CD4-positive, alpha-beta T cell treated with Interleukin-21 for 1 hour (primary cell): ENCODE results near the gene EFNA5.
"Not testable (repeated sequence)": the region's sequence is repeated elsewhere in the genome, so short reads cannot be mapped to it uniquely, and the experiment has no call there.

Experiments
- DNase-seq: peaks from one replicate; pipeline ENCODE4 v3.0.0-alpha.2; 2020

The EFNA5 gene

GRCh38 chr5:107450531-107450930 is 220.2 kb downstream of the EFNA5 start:
- no peak for DNase-seq

DNA sequence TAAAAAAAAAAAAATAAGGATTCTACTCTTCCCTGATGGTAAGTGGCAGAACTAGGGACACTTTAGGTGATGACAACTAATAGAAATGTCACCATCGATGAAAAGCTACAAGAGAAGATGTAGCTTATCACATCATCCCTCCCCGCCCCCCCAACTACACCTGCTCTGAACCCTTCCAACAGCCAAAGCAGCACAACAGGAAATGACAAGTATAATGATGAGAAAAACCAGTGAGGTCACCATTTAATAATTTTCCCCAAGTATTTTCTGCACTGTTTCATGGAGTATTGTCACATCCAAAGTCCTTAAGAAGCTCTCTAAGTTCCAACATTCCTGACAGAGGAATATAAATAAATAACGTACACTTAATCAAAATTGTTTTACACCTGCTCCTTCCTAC is 221.4 kb downstream of the EFNA5 start:
- DNase-seq = no peak

DNA sequence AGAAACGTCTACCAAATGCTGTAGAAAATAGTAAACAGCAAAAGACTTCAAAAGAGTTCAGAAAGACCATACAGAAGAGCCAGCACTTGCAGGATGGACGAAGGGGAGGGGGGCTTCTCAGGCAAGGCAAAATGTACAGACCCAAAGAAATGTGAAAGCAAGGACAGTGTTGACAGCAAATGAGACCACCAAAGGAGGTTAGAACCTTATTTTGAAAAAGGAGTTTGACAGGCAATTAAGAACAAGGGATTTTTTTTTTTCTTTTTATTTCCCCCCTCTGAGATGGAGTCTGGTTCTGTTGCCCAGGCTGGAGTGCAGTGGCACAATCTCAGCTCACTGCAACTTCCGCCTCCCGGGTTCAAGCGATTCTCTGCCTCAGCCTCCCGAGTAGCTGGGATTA is 223.2 kb downstream of the EFNA5 start:
- no peak for DNase-seq

DNA sequence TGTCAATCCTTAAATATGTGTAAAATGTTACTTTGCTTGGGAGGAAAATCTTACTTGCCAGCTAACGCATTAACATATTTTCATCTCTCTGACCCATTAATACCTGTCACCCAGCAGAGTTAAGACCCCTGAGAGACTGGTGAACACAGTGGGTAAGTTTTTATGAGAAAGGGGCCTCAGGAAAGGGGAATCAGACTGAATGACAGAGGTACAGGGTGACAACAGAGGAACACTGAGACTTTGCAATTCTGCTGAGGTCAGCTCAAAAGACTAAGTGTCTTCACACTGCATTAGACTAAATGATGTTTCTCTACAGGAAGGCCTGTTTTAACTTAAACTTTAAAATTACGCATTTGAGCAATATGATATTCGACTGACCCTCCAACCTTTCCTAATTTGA is 223.8 kb downstream of the EFNA5 start:
- no peak for DNase-seq

- no peak for DNase-seq
Measured at GRCh38 chr5:107444300-107444699, 226.4 kb downstream of the EFNA5 start.

GRCh38 chr5:107443897-107444296 is 226.8 kb downstream of the EFNA5 start:
- no peak for DNase-seq

- no peak for DNase-seq
Measured at GRCh38 chr5:107442452-107442851, 228.3 kb downstream of the EFNA5 start.

DNA sequence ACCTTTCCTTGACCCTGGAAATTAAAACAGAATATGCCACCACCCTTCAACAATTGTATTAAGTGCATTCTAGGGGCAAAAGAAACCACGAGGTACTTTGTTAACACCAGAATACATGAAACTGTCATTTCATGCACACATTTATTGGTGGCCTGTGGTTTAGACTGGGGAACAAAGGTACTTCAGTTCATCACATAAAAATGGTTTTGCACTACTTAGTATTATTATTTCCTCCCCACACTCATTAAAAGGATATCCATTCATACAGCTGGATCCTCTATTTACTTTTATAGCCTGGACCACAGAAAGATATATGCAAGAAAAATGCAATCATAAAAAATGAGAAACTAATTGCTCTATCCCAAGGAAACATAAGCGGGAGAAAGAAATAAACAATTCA is 230.9 kb downstream of the EFNA5 start:
- DNase-seq = no peak

DNA sequence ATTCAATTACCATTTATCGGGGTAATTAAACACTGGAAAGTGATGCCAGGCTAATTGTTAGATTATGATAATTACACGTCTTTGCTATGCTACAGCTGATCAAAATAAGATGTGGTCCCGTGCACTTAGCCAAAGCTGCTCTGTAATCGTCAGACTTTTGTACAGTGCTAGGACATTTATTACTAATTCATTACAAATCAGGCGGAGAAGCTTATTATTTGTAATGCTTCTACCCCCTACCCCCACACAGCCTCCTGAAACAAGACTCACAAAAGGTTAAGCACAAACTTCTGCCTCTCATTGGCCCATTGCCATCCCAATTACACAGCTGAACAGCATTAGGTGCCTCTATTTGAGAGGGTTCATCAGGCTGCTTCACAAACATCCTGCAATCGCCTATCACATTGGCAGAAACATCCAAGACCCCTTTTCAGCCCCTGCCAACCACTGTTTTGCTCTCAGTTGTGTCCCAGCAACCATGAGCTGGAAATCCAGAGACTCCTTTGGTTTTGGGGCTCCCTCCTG is 232.7 kb downstream of the EFNA5 start:
- no peak for DNase-seq

GRCh38 chr5:107437154-107437553 is 233.6 kb downstream of the EFNA5 start:
- no peak for DNase-seq

DNA sequence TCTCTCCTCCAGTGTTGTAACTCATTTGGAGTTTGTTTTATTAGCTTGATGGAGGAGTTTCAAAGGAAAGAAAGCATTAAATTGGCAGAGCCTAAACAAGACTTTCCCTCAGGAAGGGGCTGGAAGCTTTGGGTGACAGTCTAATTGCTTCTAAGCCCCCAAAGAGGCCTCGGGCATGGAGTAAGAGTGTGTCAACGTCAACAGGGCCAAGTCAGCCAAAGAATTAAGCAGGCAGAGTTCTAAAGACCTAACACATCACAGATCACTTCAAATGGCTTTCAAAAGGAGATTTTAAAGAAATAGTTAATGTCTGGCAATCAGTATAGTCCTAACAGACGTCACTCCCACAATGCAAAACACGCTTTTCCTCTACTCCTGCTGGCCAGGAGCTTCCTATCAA is 234.5 kb downstream of the EFNA5 start:
- DNase-seq = no peak

GRCh38 chr5:107435061-107435460 is 235.7 kb downstream of the EFNA5 start:
- DNase-seq = no peak

GRCh38 chr5:107433646-107434045 is 237.1 kb downstream of the EFNA5 start:
- not testable (repeated sequence) for DNase-seq

DNA sequence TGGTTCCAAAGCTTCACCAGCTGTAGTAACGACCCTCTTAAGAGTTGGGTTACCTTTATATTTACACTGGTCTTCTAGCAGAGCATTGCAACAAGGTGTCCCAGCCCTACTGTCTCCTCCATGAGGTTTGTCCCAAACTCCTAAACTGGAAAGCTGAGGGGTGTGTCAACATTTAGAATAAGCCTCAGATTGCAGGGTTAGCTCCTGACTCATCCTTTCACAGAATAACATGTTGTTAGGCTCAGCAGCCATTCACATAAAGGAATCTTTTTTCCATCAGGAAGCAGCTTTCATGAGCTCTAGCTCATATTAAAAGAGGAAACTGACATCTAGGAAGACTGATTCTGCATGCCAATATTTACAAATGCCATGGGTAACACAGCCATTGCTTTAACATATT is 238.7 kb downstream of the EFNA5 start:
- no peak for DNase-seq

DNA sequence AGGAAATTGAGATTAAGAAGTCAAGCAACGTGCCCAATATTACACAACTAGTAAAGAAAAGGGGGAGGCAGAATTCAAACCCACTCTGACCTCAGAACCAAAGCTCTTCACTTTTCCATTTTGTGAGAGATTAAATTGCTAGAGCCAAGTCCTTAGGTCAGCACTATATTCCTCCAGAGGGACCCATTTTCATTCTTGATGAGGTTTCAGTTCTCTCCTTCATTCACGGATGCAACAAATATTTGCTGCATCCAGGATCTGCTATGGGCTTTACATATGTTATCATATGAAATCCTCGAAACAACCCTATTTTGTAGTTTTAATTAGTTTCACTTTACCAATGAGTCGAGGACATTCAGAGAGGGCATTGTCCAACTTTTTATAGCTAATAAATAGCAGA is 239.2 kb downstream of the EFNA5 start:
- no peak for DNase-seq

- DNase-seq = no peak
Measured at GRCh38 chr5:107430071-107430625, 240.6 kb downstream of the EFNA5 start.

GRCh38 chr5:107428303-107428813 is 242.4 kb downstream of the EFNA5 start:
- DNase-seq = peak; percentile 2

- no peak for DNase-seq
Measured at GRCh38 chr5:107426872-107427271, 243.9 kb downstream of the EFNA5 start.

- DNase-seq = no peak
Measured at GRCh38 chr5:107426209-107426608, 244.5 kb downstream of the EFNA5 start.

DNA sequence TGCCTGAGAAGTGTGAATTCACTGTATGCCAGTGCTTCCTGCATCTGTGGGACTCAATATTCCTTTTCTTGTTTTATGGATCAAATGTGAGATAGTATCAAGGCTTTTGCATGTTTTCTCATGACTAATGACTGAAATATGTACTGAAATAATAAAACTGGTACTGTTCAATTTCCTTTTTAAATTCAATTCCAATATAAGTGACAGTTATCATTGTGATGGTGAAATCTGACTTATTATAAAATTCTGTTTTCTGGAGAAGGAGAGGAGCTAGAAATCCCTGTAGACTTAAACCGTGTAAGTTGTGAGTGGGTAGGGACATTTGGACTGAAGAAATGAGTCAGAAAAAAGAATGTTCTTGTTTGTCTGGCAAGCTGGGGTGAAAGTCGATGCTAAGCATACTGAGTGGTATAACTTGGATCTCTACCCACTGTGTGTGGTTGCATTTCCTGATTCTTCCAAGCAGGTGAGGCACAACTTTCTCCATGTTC is 245.2 kb downstream of the EFNA5 start:
- no peak for DNase-seq

- no peak for DNase-seq
Measured at GRCh38 chr5:107424491-107424890, 246.2 kb downstream of the EFNA5 start.

- no peak for DNase-seq
Measured at GRCh38 chr5:107422494-107422893, 248.2 kb downstream of the EFNA5 start.

GRCh38 chr5:107419498-107419897 is 251.2 kb downstream of the EFNA5 start:
- no peak for DNase-seq

DNA sequence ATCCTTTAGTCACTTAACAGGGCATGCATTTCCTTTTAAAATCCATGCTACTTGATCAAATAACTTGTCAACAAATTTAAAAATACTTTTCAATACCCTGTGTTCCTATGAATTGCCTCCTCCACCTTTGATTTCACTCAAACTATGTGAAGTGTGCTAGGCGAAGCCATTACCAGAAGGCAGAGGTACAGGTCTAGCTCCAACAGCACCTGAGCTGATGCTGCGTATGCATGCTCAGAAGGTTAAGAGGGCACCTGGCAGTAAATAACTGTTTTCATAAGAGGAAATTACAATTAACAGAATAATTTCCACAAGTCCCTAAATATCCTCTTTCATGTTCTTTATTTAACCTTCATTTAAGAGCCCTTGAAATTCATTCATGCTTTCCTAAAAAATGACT is 251.8 kb downstream of the EFNA5 start:
- no peak for DNase-seq

- no peak for DNase-seq
Measured at GRCh38 chr5:107418071-107418470, 252.7 kb downstream of the EFNA5 start.
